NB4 (cell line): Measurements from ENCODE around the gene SMIM35.

ENCODE experiments used
- CTCF ChIP-seq: IDR thresholded peaks from one replicate; pipeline ENCODE4 v1.5.1; 2012; ENCODE audit warnings: low read depth, low read length
- MAX ChIP-seq: IDR thresholded peaks from 2 replicates; pipeline ENCODE4 v1.6.1; 2011; ENCODE audit warnings: low read depth, low read length

- TF ChIP-seq MAX = no peak
- no peak for TF ChIP-seq CTCF
These were observed 106.5 kb downstream of the SMIM35 start for GRCh38 chr11:117980280-117980679.
